CD14-positive monocyte (primary cell): Measurements from ENCODE around the gene BCL2L11. TPM values are rescaled to one million over a fixed set of nuclear protein-coding genes. Genes with fewer than 3 reads are reported as not detected.

Experiments used
- DNase-seq, 3 donors: peaks; one replicate each; pipeline ENCODE4 v3.0.0-alpha.2; 2011 to 2022
- H2AFZ ChIP-seq: 2 replicates; pipeline ENCODE4 v1.6.0; 2012; ENCODE audit warnings: mild to moderate bottlenecking, low read depth, low read length, inconsistent platforms; ENCODE audit not compliant: insufficient read depth, poor library complexity, severe bottlenecking
- H3K27ac ChIP-seq, 2 donors: 1 replicate in 1 of 2; 2 replicates in 1 of 2; pipeline ENCODE4 v1.5.1; 2012 to 2013; ENCODE audit warnings: low read length in 2 of 2, control low read depth in 1 of 2, inconsistent platforms in 1 of 2, low read depth in 1 of 2, mild to moderate bottlenecking in 1 of 2
- H3K27me3 ChIP-seq, 2 donors: one replicate each; pipeline versions ENCODE4 v1.6.0 to v1.6.1; 2011 to 2013; ENCODE audit warnings: low read length in 2 of 2; ENCODE audit not compliant: control insufficient read depth in 2 of 2, insufficient read depth in 2 of 2
- H3K36me3 ChIP-seq, 2 donors: replicated peaks in 1 of 2; 1 replicate in 1 of 2; 2 replicates in 1 of 2; pipeline versions ENCODE4 v1.5.1 to v1.6.1; 2012 to 2013; ENCODE audit warnings: low read length in 2 of 2, control low read depth in 1 of 2, inconsistent platforms in 1 of 2, mild to moderate bottlenecking in 1 of 2; ENCODE audit not compliant: insufficient read depth in 2 of 2, control insufficient read depth in 1 of 2
- H3K4me1 ChIP-seq, 2 donors: 1 replicate in 1 of 2; 2 replicates in 1 of 2; pipeline versions ENCODE4 v1.5.1 to v1.6.1; 2012 to 2013; ENCODE audit warnings: low read length in 2 of 2, control low read depth in 1 of 2, inconsistent platforms in 1 of 2, mild to moderate bottlenecking in 1 of 2, moderate library complexity in 1 of 2; ENCODE audit not compliant: insufficient read depth in 2 of 2, control insufficient read depth in 1 of 2
- H3K4me2 ChIP-seq: replicated peaks from 2 replicates; pipeline ENCODE3; 2012; ENCODE audit warnings: low read length, moderate library complexity, mild to moderate bottlenecking; ENCODE audit not compliant: poor library complexity, severe bottlenecking; ENCODE audit errors: extremely low read depth
- H3K4me3 ChIP-seq, 3 experiments: fragments of 200-600 bp in 1 of 3; sonication (generic) in 1 of 3; replicated peaks in 1 of 3; 1 replicate in 2 of 3; 2 replicates in 1 of 3; pipeline ENCODE4 v1.5.1; 2011 to 2013; ENCODE audit warnings: low read length in 3 of 3, mild to moderate bottlenecking in 3 of 3, control low read depth in 2 of 3, low read depth in 2 of 3, inconsistent platforms in 1 of 3, moderate library complexity in 1 of 3
- H3K79me2 ChIP-seq: 2 replicates; pipeline ENCODE4 v1.6.0; 2012; ENCODE audit warnings: mild to moderate bottlenecking, control low read depth, inconsistent platforms, low read length, moderate library complexity; ENCODE audit not compliant: insufficient read depth
- H3K9ac ChIP-seq: 2 replicates; pipeline ENCODE4 v1.6.0; 2017; ENCODE audit warnings: low read length, mild to moderate bottlenecking; ENCODE audit not compliant: insufficient read depth, poor library complexity, severe bottlenecking
- H3K9me3 ChIP-seq, 2 donors: replicated peaks in 1 of 2; 1 replicate in 1 of 2; 2 replicates in 1 of 2; pipeline versions ENCODE4 v1.5.1 to v1.6.1; 2012 to 2013; ENCODE audit warnings: low read length in 2 of 2, control low read depth in 1 of 2; ENCODE audit not compliant: control insufficient read depth in 1 of 2, insufficient read depth in 1 of 2
- H4K20me1 ChIP-seq: 2 replicates; pipeline ENCODE4 v1.6.0; 2012; ENCODE audit warnings: mild to moderate bottlenecking, low read length, control low read depth, moderate library complexity; ENCODE audit not compliant: insufficient read depth
- H3K27ac Mint-ChIP-seq, 7 donors: one replicate each; pipeline ENCODE4 v1.8.0; 2020; ENCODE audit warnings: mild to moderate bottlenecking in 7 of 7, mixed read lengths in 7 of 7, moderate library complexity in 6 of 7, inconsistent platforms in 2 of 7
- H3K27me3 Mint-ChIP-seq, 3 donors: one replicate each; pipeline ENCODE4 v1.8.0; 2021 to 2022; ENCODE audit warnings: low read depth in 3 of 3, mild to moderate bottlenecking in 3 of 3, mixed read lengths in 3 of 3, moderate library complexity in 3 of 3, inconsistent platforms in 1 of 3
- H3K36me3 Mint-ChIP-seq, 2 donors: one replicate each; pipeline ENCODE4 v1.8.0; 2020; ENCODE audit warnings: mixed read lengths in 2 of 2, inconsistent platforms in 1 of 2, mild to moderate bottlenecking in 1 of 2
- H3K4me1 Mint-ChIP-seq: one replicate; pipeline ENCODE4 v1.8.0; 2020; ENCODE audit warnings: mild to moderate bottlenecking, mixed read lengths
- H3K4me3 Mint-ChIP-seq, 2 donors: one replicate each; pipeline ENCODE4 v1.8.0; 2020; ENCODE audit warnings: mild to moderate bottlenecking in 2 of 2, mixed read lengths in 2 of 2, moderate library complexity in 1 of 2
- H3K9me3 Mint-ChIP-seq, 7 donors: one replicate each; pipeline ENCODE4 v1.8.0; 2020 to 2022; ENCODE audit warnings: mixed read lengths in 7 of 7, mild to moderate bottlenecking in 6 of 7, moderate library complexity in 6 of 7, inconsistent platforms in 2 of 7
- CTCF ChIP-seq: fragments of 200-600 bp; IDR thresholded peaks from one replicate; pipeline ENCODE4 v1.8.0; 2022; ENCODE audit warnings: antibody characterized with exemption, mild to moderate bottlenecking
- WGBS: methylation state at CpG from one replicate; pipeline ENCODE4 v1.1.5; 2013; ENCODE audit warnings: missing lambda C conversion rate; ENCODE audit not compliant: insufficient coverage; 5-methylcytosine and 5-hydroxymethylcytosine counted together
- intact Hi-C, 2 donors: fragments of 100-400 bp; cut with micrococcal nuclease; formaldehyde crosslinking; loops; one replicate each; pipeline versions ENCODE4 v1.15.0 to v1.15.1; 2023
- polyA plus RNA-seq, 3 donors: library from polyadenylated mRNA; depleted of rRNA in 1 of 3; unstranded in 2 of 3; stranded (reverse) in 1 of 3; fragments of 300-500 nt in 2 of 3; fragments of >200 nt in 1 of 3; fragmentation: Illumina TruSeq in 2 of 3; gene quantifications; 1 replicate in 2 of 3; 2 replicates in 1 of 3; pipeline ENCODE4 v1.2.3, GENCODE V29; 2012 to 2021

Gene BCL2L11
- polyA plus RNA-seq, 3 donors = 8.8 to 27.6 (median 20.4) TPM

- H2AFZ ChIP-seq = no peak overlapping the region
- Mint-ChIP-seq H3K36me3 (no peaks in the 10 kb centered on the region), H3K4me3 (no peak overlapping the region), H3K4me1 (peaks cover 10% of the 10 kb centered on the region), H3K27me3 (peaks cover 1 to 12% (median 9%) of the 10 kb centered on the region in 3 donors), H3K27ac (no peak overlapping the region), H3K9me3 (no peaks in the 10 kb centered on the region)
- no peak overlapping the region for H3K9ac ChIP-seq
- no peaks in the 10 kb centered on the region for H3K79me2 ChIP-seq
- no peaks in the 10 kb centered on the region for H3K36me3 ChIP-seq
- no peak for TF ChIP-seq CTCF
- peaks cover 8 to 11% of the 10 kb centered on the region in 2 donors for H3K4me1 ChIP-seq
- intact Hi-C loops = no loop called here
- no peaks in the 10 kb centered on the region for H3K27me3 ChIP-seq
- DNase-seq = no peak
- no peak overlapping the region for H3K4me2 ChIP-seq
- no peak overlapping the region for H3K4me3 ChIP-seq
- no peaks in the 10 kb centered on the region for H4K20me1 ChIP-seq
- no peaks in the 10 kb centered on the region for H3K9me3 ChIP-seq
- no CpG with 5 or more reads among the region's 2 CpGs for WGBS
- H3K27ac ChIP-seq = no peak overlapping the region
Measured at GRCh38 chr2:111189106-111189505, 68.4 kb downstream of the BCL2L11 start.

DNA sequence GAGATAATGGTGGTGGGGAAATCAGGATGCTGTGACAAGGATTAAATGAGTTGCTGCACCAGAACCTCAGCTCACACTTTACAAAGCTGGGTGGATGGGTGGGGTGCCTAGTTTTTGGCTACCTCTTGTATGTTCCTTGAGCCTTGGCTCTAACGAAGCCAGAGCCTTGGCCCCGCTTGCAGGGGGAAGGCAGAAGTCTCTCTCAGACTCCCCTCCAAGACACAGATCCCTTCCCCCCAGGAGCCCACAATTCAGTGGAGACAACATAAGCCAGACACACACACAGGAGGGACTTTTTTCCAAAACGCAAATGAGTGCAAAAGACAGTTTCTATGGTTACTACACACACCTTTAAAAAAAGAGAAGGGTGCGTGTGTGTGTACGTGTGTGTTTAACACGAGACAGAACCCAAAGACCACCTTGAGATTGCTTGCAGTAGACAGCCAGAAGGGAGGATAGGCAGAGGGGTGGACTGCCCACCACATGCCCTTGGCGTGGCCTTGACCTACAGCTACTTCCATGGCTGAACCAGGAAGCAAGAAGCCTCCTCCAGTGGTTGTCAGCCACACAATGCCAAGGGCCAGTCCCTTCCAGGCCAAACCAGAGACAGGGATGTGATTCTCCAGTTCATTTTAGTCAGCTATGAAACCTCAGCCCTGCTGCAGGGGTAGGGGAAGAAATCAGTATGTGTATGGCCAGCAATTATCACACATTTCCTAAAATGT lies 70.3 kb downstream of the BCL2L11 start:
- Histone ChIP-seq H3K36me3 (no peaks in the 10 kb centered on the region), H3K9ac (no peak overlapping the region), H3K79me2 (no peaks in the 10 kb centered on the region), H3K27ac (no peak overlapping the region), H3K9me3 (no peaks in the 10 kb centered on the region), H3K27me3 (no peaks in the 10 kb centered on the region), H3K4me1 (peaks cover 8 to 11% of the 10 kb centered on the region in 2 donors), H2AFZ (no peak overlapping the region), H3K4me3 (no peak overlapping the region), H4K20me1 (no peaks in the 10 kb centered on the region), H3K4me2 (no peak overlapping the region)
- WGBS = 100% methylated on average over 1 of the region's 7 CpGs
- H3K27ac Mint-ChIP-seq = no peak overlapping the region
- peaks cover 0 to 10% (median 0%) of the 10 kb centered on the region in 3 donors for H3K27me3 Mint-ChIP-seq
- no peaks in the 10 kb centered on the region for H3K36me3 Mint-ChIP-seq
- no peaks in the 10 kb centered on the region for H3K9me3 Mint-ChIP-seq
- H3K4me1 Mint-ChIP-seq = peaks cover 10% of the 10 kb centered on the region
- DNase-seq = no peak
- H3K4me3 Mint-ChIP-seq = no peak overlapping the region
- intact Hi-C loops = no loop called here
- no peak for TF ChIP-seq CTCF
